ENCODE data around the gene NEMP1.
"Not testable (repeated sequence)": the region's sequence is repeated elsewhere in the genome, so short reads cannot be mapped to it uniquely, and the experiment has no call there.

NEMP1 gene

GRCh38 chr12:57090924-57091637, 12.5 kb upstream of the NEMP1 start:
- DNase-seq: no peak

- DNase-seq: no peak
These were observed 11.9 kb upstream of the NEMP1 start for GRCh38 chr12:57090490-57090889.

GRCh38 chr12:57089271-57090245, 11.0 kb upstream of the NEMP1 start:
- peak; percentile 65 to 71 for DNase-seq

GRCh38 chr12:57088354-57089270, 10.0 kb upstream of the NEMP1 start, which contains the start of gene NAB2:
Gene NAB2, plus strand, starts transcription at chr12:57089114. Its CDS starts 158 bp downstream, at chr12:57089272.
- peak; percentile 86 to 90 for DNase-seq

GRCh38 chr12:57087691-57088353, 9.2 kb upstream of the NEMP1 start:
- peak; percentile 90 for DNase-seq

- DNase-seq: peak; percentile 94
These were observed 8.6 kb upstream of the NEMP1 start for GRCh38 chr12:57087010-57087690.

GRCh38 chr12:57086493-57087009, 8.0 kb upstream of the NEMP1 start:
- DNase-seq: peak; percentile 66 to 72

GRCh38 chr12:57085999-57086492, 7.5 kb upstream of the NEMP1 start:
- peak; percentile 68 to 72 for DNase-seq

- DNase-seq: no peak
These were observed 2.3 kb upstream of the NEMP1 start for GRCh38 chr12:57080855-57081254.

GRCh38 chr12:57079821-57080220, 1.2 kb upstream of the NEMP1 start:
- no peak for DNase-seq

GRCh38 chr12:57073566-57074450, 4.8 kb downstream of the NEMP1 start:
- DNase-seq: not testable (repeated sequence)

- DNase-seq: no peak
These were observed 5.9 kb downstream of the NEMP1 start for GRCh38 chr12:57072661-57073060.

- peak; percentile 65 to 68 for DNase-seq
These were observed 9.1 kb downstream of the NEMP1 start for GRCh38 chr12:57069523-57069922.

GRCh38 chr12:57066245-57066644, 12.3 kb downstream of the NEMP1 start:
- no peak for DNase-seq

- DNase-seq: no peak
These were observed 14.5 kb downstream of the NEMP1 start for GRCh38 chr12:57063991-57064685.

- no peak for DNase-seq
These were observed 20.1 kb downstream of the NEMP1 start for GRCh38 chr12:57058454-57058853.

- no peak for DNase-seq
These were observed 21.4 kb downstream of the NEMP1 start for GRCh38 chr12:57057067-57057751.

GRCh38 chr12:57055824-57056223, 22.8 kb downstream of the NEMP1 start:
- no peak for DNase-seq

GRCh38 chr12:57053901-57054300, 24.7 kb downstream of the NEMP1 start:
- DNase-seq: not testable (repeated sequence)
